ENCODE measurements around the gene WWC1.

Gene WWC1

DNA sequence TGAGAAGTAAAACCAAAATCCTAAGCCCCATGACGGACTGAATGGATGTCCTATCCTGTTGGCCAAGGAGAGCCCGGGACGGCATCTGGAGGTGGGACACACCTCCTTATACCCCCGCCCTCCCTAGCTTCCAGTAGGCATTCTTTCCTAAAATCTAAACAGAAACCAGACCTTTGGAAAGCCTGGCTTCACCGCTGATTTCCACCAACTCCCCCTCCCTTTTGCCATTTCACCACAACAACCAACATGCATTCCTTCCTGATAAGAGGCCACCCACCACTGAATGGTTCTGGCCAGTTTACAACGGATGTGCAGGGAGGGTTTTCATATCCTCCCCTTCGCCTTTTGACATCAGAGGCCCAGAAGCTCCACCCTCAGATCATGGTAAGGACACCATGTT, 185.6 kb downstream of the WWC1 start:
- TF ChIP-seq, protein P1, sequence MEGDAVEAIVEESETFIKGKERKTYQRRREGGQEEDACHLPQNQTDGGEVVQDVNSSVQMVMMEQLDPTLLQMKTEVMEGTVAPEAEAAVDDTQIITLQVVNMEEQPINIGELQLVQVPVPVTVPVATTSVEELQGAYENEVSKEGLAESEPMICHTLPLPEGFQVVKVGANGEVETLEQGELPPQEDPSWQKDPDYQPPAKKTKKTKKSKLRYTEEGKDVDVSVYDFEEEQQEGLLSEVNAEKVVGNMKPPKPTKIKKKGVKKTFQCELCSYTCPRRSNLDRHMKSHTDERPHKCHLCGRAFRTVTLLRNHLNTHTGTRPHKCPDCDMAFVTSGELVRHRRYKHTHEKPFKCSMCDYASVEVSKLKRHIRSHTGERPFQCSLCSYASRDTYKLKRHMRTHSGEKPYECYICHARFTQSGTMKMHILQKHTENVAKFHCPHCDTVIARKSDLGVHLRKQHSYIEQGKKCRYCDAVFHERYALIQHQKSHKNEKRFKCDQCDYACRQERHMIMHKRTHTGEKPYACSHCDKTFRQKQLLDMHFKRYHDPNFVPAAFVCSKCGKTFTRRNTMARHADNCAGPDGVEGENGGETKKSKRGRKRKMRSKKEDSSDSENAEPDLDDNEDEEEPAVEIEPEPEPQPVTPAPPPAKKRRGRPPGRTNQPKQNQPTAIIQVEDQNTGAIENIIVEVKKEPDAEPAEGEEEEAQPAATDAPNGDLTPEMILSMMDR (conservative IDR thresholded peaks at IDR 0.05): no peak

DNA sequence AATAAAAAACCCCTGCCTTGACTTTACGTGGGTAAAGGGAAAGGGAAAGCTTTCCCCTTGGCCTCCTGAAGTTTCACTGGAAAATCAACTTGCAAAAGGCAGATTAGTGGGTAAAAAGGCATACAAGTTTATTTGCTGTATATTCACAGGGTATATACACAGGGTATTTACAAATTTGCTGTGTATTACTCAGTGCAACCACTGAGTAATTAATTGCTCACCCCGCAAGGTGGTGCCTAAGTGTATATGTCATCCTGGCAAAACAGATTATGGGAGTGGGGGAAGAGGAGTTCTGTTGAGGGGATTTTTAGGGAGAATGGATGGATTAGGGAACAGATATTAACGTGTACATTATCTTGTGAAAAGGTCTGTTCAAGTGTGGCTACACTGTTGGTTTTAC, 187.7 kb downstream of the WWC1 start:
- no peak overlapping the region for H3K27ac ChIP-seq

More for the DNA sequence above, 185.6 kb downstream of the WWC1 start:
- H3K27ac ChIP-seq: no peak overlapping the region

DNA sequence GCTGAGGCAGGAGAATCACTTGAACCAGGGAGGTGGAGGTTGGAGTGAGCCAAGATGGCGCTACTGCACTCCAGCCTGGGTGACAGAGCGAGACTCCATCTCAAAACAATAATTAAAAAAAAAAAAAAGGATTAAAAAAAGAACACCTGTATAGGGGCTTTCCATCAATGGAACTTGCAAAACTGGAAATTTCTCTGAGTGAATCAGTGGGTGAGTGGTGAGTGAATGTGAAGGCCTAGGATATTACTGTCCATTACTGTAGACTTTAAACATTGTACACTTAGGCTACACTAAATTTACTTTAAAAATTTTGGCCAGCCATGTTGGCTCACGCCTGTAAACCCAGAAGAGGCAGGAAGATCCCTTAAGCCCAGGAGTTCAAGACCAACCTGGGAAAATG, 189.2 kb downstream of the WWC1 start:
- no peak overlapping the region for H3K27ac ChIP-seq
- TF ChIP-seq, protein P1 (conservative IDR thresholded peaks at IDR 0.05): no peak

More for the DNA sequence above, 187.7 kb downstream of the WWC1 start:
- TF ChIP-seq, protein P1 (conservative IDR thresholded peaks at IDR 0.05): no peak

- H3K27ac ChIP-seq: no peak overlapping the region
- TF ChIP-seq, protein P1 (conservative IDR thresholded peaks at IDR 0.05): no peak
Observed at GRCh38 chr5:168481330-168481788, 189.9 kb downstream of the WWC1 start.

GRCh38 chr5:168482361-168482760, 190.9 kb downstream of the WWC1 start:
- TF ChIP-seq, protein P1 (conservative IDR thresholded peaks at IDR 0.05): no peak
- H3K27ac ChIP-seq: no peak overlapping the region

DNA sequence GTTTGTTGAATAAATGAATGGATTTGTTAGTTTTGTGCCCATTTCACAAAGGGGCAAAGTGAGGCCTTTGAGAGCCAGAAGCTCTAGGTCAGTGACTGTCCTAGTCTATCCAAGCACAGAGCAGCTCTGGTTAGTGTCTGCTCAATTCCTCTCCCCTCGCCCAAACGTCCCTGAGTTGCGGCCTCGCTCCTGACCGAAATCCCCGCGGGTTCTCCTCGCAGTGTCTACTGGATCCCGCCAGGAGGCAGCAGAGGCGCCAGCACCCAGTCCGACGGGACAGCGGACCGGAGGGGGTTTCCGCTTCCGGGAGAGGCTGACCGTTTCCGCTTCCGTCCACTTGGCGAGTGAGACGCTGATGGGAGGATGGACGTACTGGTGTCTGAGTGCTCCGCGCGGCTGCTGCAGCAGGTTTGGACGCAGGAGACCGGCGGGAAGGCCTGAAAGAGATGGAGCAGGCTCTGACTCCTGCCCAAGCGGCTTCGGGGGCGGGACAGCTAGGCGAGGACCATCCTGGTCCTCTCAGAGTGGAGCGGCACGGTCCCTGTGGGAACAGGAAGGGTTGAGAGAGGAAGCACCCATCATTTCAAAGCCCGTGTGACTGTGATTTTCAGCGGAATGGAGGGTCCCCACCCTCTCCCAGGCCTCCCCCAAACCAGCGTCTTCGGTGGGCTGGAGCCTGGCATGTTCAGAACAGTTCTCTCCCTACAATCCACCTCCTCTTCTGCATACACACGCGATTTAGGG, 194.9 kb downstream of the WWC1 start, which contains the start of gene RARS1:
Gene RARS1, plus strand, starts transcription at position 336 of the 744 bp plus-strand sequence. Its CDS starts 28 bp downstream, at position 364.
- TF ChIP-seq, protein P1 (conservative IDR thresholded peaks at IDR 0.05): peak; percentile 90
- peak within 1 kb of the TSS; percentile 75 for H3K27ac ChIP-seq

DNA sequence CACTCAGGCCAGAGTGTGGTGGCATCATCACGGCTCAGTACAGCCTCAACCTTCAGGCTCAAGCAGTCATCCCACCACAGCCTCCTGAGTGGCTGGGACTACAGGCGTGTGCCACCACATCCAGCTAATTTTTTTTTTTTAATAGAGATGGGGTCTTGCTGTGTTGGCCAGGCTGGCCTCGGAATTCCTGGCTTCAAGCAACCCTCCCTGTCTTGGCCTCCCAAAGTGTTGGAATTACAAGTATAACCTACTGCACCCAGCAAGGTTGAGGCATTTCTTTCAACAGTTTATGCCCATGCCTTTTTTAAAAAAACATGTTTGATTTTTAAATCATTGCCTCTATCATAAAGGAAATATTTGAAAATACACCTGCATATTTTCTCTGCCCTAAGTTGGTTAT, 197.6 kb downstream of the WWC1 start:
- H3K27ac ChIP-seq: no peak overlapping the region
- TF ChIP-seq, protein P1 (conservative IDR thresholded peaks at IDR 0.05): no peak
